Mononuclear cell (primary cell): Measurements from ENCODE around the gene SIGLEC6. TPM values are rescaled to one million over a fixed set of nuclear protein-coding genes. Genes with fewer than 3 reads are reported as not detected.

Experiments used
- total RNA-seq: library from RNA; depleted of rRNA; stranded (reverse); fragments of >200 nt; gene quantifications from one replicate; pipeline ENCODE4 v1.2.3, GENCODE V29; 2012

SIGLEC6 gene
- total RNA-seq, 1 donor: 0.84 TPM

Other genes with a start within 250 kb of the SIGLEC6 start
- not detected for gene IGLON5, start 220.0 kb downstream of the SIGLEC6 start, total RNA-seq
- 0.10 TPM for gene VSIG10L, start 189.5 kb downstream of the SIGLEC6 start, total RNA-seq
- gene ETFB, start 165.3 kb downstream of the SIGLEC6 start, total RNA-seq: 21.5 TPM
- gene CLDND2, start 162.7 kb downstream of the SIGLEC6 start, total RNA-seq: 0.10 TPM
- 119 TPM for gene NKG7, start 159.0 kb downstream of the SIGLEC6 start, total RNA-seq
- 0.21 TPM for gene LIM2, start 143.7 kb downstream of the SIGLEC6 start, total RNA-seq
- 0.21 TPM for gene C19orf84, start 141.1 kb downstream of the SIGLEC6 start, total RNA-seq
- 12.0 TPM for gene SIGLEC10, start 114.0 kb downstream of the SIGLEC6 start, total RNA-seq
- gene SIGLEC8, start 73.2 kb downstream of the SIGLEC6 start, total RNA-seq: not detected
- gene CEACAM18, start 53.1 kb downstream of the SIGLEC6 start, total RNA-seq: not detected
- gene SIGLEC12, start 29.9 kb downstream of the SIGLEC6 start, total RNA-seq: not detected
- 0.73 TPM for gene ZNF175, start 39.6 kb upstream of the SIGLEC6 start, total RNA-seq
- gene SIGLEC5, start 98.7 kb upstream of the SIGLEC6 start, total RNA-seq: not detected
- 28.4 TPM for gene SIGLEC14, start 115.2 kb upstream of the SIGLEC6 start, total RNA-seq
- gene SPACA6, start 161.7 kb upstream of the SIGLEC6 start, total RNA-seq: 1.8 TPM
- gene HAS1, start 192.3 kb upstream of the SIGLEC6 start, total RNA-seq: 1.2 TPM
- gene FPR1, start 220.2 kb upstream of the SIGLEC6 start, total RNA-seq: 81.6 TPM
- 7.5 TPM for gene FPR2, start 229.5 kb upstream of the SIGLEC6 start, total RNA-seq